Dermis microvascular lymphatic vessel endothelial cell (primary cell): ENCODE measurements around the gene KIDINS220. TPM values are rescaled to one million over a fixed set of nuclear protein-coding genes. Genes with fewer than 3 reads are reported as not detected.
"Not testable (repeated sequence)": the region's sequence is repeated elsewhere in the genome, so short reads cannot be mapped to it uniquely, and the experiment has no call there.

Source experiments
- DNase-seq, 2 donors: peaks; one replicate each; pipeline versions ENCODE4 v3.0.0 to v3.0.0-alpha.2; 2010; ENCODE audit warnings: low read depth in 2 of 2
- total RNA-seq: library from RNA; depleted of rRNA; stranded (reverse); fragments of >200 nt; gene quantifications from 2 replicates; pipeline ENCODE4 v1.2.1, GENCODE V29; 2014

Gene KIDINS220
- total RNA-seq, 1 donor from 2014 or later: 39.7 TPM

DNA sequence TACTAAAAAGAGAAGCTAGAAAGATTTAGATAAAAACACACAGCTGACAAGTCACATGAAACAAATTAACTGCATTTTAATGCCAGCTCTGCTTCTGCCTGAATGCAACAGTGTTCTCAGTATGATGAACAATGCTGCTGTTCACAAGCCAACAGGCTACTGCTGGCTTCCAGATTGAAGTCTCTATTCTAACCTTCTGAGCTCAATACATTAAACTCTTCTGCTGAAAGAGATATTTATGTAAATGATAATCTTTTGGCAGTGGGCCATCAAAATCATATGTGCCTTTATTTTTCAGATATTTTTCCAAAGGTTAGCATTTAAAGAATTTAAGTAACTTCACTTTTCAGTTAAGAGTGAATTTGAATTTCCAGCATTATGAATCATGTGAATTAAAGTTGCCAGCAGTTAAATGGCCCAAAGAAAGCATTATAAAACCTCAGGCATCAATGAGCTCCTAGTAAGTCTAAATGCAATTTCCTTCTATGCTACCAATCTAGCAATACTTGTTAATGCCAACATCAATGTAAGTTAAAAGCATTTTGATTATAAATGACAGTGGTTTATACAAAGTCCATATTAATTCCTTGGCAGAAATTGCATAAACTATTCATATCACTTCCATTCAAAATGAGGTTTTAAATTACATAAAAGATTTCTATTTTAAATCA is 83.2 kb downstream of the KIDINS220 start:
- DNase-seq: no peak

DNA sequence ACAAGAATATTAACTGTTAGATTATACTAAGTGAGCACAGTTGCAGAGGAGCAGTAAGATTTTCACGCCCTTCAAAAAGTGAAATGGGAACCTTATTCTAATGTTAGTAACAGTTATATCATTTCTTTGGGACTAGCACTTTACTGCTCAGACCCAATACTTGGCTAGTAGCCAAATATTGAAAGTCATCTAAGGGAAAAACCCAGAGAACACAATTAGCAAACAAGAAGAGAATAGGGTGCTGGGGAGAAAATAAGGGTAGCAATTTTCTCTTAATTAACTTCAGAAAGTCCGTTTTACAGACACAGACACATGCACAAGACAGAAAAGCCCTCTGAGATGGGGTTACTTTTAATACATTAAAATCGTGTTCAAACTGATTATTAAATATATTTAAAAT is 83.8 kb downstream of the KIDINS220 start:
- no peak for DNase-seq

DNA sequence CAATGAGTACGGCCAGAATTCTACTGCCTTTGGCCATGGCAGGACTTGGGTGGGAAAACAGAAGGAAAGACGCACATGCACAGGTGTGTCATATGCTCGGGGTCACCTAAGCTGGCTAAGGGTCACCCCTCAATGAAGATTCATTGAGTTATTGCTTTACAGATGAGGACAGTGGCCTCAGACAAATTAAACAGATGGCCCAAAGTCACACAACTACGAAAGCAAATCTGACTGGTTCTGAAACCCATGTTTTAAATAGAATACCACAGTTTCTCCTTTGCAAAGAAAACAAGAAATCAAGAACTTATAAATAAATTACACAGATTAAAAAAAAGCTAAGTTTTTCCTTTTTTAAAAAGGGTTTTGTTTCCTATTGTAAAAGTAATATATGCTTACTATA is 85.0 kb downstream of the KIDINS220 start:
- no peak for DNase-seq

DNA sequence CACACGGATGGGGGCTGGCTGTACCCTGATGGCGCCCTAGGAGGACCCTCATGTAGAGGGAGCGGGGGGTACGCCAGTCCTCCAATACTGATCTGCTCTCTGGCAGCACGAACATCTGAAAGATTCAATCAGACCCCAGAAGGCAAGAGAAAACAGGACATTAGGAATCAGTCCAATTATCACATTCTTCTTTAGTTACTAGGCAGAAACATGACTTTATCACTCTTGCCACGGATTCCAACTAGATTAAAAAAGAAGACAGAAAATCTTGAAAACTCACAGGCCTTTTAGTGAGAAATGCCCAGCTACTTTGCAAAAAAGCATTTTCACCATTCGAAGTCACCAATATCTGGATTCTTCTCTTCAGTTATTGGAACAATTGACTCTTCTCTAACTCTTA is 87.2 kb downstream of the KIDINS220 start:
- DNase-seq: no peak

DNA sequence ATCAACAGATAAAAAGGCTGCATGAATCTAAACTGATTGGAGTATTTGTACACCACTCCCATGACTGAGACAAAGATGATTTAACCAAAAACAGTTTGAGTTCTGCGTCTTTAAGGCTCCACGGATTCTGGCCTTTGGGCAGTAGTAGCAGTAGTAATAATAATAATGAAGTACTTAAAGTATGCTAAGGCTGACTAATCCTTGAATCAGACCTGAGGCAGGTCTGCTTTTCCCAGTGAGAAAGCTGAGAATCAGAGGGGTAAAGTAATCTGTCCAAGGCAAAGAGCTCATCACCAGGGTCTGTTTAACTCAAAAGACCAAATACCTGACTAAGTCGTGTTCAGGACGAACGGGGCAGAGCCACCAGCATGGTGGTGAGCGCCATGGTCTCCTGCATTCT is 94.2 kb downstream of the KIDINS220 start:
- DNase-seq: no peak

DNA sequence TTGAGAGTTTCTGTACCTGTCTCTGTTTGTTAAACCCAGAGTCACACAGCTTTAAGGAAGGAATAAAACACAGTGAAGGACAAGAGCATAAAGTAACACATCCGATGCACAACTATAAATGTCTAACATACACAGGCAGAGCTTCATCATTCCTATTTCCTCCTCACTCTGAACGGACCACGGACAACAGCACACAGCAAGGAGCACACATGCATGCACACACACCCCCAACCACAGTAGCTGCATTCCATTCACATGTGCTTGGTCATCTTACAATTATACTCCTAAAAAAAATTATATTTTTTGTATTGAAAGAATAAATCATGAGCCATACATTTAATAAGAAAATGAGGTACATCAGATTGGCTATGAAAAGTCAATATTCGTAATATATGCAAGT is 97.3 kb downstream of the KIDINS220 start:
- no peak for DNase-seq

DNA sequence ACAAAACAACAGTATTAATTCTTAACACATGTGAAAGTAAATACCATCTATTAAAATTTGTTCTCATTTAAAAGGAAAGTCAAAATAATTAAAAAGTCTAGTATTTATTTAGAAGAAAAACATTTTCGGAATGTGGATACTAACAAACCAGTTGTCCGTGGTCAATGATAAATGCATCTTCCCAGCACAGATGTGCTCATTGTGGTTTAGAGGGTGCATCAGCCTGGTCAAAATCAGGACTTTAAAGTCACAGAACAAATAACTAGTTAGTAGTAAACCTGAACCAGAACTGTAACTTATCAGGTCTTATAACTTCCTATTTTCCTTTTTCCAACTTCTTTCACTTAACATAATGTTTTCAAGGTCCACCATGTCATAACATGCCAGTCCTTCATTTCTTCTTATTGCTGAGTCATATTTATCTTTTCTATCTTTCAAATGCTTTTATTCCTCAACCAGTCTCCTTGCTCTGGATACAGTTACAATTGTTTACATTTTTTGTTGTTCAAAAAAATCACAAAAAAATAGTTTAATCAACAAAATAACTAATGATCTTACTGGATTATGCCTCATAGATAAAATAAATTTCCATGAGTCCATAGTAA is 99.7 kb downstream of the KIDINS220 start:
- no peak for DNase-seq

DNA sequence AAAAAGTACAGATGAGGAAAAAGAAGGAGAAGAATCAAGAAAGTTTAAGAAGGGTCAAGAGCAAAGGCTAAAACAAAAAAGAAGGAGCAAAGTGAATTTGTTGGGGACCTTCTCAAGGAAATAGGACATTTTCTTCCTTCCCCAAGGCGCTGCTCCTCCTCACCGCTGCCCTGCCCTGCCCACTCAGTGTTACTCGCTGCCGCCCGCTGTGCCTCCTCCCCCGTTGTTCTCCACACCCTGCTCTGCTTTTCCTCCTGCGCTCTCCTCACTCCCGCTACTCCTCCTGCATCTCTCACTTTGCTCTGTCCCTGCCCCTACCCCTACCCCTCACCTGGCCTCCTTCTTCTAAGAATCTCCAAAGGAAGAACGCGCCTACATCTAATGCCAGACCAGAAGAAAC is 104.8 kb downstream of the KIDINS220 start:
- DNase-seq: no peak

DNA sequence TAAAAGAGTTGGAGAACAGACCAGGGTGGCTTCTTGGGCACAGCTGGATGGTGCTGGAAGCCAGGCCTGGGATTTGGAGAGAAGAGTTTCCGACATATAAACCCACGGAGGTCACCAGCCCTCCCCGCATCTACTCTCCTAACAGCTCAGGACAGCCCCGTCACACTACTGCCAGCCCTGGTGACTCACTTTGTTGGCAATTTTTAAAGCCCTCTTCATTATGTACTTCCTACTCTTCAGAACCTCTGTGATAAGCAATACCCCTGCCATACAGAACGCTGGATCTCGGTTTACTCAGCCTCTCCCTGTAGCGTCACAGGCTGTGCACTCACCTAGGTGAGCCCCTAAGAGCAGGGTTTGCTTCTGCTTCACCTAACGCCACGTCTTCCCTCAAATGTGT is 107.5 kb downstream of the KIDINS220 start:
- no peak for DNase-seq

DNA sequence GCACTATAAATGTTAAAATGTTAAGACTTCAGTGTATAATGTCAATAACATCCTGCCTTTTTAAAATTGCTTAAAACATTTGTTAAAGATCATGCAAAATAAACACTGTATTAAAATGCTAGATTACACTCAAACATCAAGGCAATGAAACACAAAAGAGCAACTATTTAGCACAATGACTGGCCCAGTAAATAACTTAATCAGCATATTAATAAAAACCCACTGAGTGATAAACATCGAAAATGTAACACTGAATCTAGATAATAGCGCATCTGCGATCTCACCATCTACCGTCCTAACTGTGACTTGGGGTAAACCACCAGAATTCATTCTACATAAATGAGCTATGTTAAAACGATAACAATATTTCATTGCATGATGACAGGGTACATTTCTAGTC is 108.3 kb downstream of the KIDINS220 start:
- DNase-seq: not testable (repeated sequence)

DNA sequence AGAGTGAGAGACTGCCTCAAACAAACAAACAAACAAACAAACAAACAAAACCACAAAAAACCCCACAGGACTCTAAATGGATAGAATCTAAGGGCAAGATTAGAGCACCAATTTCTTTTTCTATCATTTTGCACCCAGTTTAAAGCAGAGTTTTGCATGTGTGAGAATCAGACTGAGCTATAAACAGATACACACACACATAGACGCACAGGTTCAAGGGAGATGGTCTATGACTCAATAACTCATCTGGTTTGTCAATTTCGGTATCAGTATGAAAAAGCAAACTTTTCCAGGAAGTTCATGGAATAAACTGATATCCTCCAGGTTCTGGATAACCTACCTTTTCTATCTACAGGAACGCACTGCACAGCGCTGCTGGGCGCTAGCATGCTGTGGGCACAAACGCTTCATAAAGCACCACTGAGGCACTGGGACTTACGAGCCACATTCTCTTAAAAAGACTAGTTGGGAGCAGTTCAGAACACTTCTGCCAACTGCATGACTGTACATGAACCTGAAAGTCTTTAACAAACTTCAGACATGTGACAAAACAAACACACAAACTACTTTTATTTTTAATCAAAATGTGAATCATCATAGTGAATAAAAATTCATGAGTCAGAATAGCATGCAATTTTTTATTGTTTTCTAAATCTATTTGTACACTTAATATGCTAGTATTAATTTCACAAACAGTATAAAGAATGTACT is 109.0 kb downstream of the KIDINS220 start:
- no peak for DNase-seq

DNA sequence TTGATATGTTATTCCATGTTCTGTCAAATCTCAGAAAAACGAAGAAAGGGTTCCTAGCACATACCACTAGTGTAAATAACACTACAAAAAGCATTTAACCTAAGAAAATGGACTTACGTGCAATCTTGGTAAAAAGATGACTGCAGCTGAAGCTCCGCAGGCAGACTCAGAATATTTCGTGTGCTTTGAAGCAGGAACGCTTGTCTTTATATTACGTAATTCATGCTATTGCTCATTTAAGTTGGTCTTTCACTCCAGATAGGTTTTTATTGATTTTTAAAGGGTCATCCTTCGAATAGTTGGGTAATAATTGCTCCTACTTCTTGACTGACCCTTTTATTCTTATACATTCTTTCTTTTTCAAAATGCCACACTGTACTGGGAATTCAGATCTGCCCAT is 111.6 kb downstream of the KIDINS220 start:
- DNase-seq: no peak

DNA sequence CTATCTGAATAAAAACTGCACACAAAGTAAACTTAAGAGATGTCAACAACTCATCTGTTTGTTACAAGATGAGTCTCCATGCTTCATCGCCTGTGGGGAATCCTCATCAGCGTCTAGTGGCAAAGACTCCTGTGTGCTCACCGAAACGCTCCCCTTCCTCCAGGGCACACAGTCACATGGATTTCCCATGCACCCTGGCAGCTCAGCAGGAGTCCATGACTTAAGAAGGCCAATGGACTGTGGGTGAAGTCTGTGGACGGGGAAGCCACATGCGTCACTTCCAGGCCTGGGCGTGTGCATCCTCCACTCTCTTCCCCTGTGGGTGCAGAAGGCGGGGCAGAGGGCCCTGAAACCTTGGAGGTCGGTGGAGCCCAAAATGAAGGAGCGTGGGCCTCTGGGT is 114.4 kb downstream of the KIDINS220 start:
- no peak for DNase-seq

DNA sequence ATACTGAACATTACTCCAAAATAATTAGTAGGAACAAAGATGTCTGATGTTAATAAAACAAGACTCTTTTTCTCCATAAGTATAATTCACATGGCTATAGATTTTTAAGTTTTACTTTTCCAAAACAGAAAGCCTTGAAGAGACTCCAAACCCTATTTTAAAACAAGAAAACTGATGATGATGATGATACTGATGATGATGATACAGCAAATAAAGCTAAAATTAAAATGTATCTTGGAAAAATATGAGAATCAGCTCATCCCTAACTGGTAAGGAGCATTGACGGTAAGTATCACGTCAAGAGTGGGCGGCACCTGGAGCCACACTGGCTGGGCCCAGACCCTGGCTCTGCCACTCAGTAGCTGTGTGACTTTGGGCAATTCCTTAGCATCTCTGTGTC is 116.0 kb downstream of the KIDINS220 start:
- no peak for DNase-seq

DNA sequence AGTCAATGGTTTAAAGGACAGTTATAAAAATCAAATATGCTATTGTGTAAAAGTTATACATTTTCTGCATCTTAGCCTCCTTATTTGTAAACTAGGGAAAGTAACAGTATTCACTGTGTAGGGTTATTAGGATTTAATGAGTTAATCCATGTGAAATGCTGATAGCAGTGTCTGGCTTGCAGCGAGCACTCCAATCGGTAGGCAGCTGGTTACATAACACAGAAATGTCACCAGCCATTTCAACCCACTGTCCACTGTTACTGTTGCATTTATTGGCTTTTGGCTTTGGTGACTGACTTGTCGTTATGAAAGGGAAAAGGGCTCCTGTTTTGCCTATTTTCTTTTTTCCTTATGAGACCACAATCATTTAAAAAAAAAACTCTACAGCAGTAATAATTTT is 116.7 kb downstream of the KIDINS220 start:
- DNase-seq: no peak

DNA sequence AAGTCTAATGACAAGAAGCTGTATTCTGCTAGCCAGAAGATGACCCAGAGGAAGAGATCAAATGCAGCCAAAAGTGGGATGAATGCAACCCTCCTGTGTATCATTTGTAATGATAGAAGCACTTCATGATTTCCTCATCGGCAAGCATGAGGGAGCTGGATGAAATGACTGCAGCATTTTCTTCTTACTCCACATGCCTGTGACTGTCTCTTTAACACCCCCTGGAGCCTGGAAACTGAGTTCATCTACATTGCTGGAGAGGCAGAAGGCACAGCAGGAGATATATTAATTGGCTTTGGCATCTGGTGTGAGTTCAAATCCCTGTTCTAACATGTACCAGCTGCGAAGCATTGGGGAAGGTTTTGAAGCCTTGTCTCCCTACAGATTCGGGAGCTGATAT is 117.9 kb downstream of the KIDINS220 start:
- no peak for DNase-seq

DNA sequence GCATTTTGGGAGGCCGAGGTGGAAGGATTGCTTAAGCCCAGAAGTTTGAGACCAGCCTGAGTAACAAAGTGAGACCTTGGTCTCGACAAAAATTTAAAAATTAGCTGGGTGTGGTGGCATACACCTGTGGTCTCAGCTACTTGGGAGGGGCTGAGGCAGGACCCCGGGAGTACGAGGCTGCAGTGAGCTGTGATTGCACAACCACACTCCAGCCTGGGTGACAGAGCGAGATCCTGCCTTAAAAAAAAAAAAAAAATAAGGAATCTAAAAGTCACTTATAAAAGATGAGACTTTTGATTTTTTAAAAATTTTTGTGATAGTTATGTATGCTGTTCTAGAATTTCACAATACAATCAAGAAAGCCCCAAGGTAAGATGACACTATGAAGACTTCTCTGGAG is 122.4 kb downstream of the KIDINS220 start:
- DNase-seq: no peak

DNA sequence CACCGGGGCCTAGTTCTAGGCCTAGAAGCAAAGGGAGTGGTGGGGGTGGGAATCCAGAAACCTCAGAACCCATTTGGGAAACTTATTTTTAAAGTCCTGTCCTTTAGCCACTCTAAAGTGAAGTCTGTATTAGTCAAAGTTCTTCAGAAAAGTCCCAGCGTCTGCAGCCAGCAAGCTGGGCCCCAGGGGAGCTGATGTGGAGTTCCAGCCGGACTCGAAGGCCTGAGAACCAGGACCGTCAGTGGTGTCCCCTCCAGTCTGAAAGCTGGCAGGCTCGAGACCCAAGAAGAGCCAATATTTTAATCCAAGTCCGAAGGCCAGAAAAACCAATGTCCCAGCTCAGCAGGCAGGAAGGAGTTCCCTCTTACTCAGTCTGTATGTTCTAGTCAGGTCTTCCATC is 123.1 kb downstream of the KIDINS220 start:
- no peak for DNase-seq

DNA sequence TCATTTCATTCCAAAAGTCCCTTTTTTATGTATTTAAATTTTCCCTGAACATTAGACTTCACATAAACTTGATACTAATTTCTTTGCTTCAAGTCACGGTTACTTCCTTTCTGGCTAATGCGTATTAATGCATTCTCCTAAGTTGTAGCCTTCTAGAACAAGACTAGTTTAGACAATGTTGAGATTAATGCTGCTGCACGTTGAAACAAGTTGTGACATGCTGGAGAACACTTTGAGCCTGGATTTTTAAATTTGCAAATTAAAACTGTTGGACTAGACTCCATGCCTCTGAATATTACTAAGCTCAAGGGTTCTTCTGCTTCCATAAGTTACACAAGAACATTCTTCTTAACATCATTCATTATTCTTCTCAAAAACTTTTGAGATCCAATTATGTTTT is 126.5 kb downstream of the KIDINS220 start:
- DNase-seq: no peak

DNA sequence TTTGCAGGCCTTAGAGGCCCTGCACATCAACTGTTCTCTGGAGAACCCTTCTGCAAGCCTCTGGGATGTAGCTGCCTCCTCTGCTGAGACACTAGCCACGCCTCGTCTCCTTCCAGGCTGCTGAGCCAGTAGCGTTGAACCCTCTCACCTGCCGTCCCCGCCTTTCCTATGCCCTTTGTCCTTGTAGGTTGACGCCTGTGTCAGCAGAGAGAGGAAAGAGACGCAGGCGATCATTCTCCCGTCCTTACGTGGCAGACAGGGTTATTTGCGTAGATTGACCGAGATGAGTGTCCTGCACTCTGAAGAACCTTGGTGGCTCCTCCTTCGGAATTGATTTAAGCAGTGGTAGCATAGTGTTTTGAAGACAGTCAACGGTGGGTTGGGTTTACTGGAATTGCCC is 127.8 kb downstream of the KIDINS220 start:
- DNase-seq: no peak

DNA sequence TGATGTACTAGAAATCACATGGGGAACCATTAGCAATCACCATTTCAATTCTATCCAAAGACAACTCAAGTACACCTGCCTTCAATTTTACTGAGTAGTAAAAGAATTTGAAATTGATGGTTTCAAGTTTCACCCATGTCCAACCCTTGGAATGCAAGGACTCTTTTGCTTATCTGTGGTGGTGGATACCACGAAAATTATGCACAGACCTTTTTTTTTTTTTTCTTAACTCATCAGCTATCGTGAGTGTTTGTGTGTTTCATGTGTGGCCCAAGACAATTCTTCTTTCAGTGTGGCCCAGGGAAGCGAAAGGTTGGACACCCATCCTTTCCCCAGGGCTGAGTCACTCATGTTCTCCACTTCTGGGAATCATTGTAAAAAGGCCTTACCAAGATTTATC is 132.5 kb downstream of the KIDINS220 start:
- DNase-seq: no peak

DNA sequence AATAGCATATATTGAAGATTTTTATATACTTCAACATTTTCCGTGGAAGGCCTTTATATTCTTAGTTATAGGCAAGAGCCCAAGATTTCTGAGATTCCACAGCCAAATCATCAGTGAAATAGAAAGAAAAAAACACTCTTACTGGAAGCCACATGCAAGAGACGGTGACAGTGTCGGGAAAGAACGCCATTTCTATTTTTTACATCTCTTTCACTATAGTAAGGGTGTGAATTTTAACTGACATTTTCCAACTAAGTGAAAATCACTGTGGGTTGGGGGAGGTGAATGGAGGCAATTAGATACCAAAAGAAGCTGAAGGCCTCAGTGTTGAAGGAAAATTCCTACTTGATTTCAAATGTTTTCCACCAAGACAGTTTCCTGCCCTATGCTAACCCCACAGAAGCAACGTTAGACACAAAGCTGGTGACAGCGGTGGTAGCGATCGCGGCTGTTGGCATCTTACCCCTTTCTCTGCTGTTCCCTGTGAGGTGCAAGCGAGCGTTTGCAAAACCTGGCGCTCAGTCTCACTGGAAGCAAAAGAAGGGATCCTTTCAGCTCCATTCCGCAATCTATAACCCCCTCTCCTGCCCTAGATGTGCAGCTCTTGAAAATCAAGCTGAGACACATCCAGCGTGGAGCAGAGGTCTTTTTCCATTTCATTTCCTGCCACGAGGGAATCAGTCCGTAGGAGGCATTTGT is 135.6 kb downstream of the KIDINS220 start:
- no peak for DNase-seq
